HepG2 (cell line): ENCODE measurements around the gene SLC2A6. TPM values are rescaled to one million over a fixed set of nuclear protein-coding genes. Genes with fewer than 3 reads are reported as not detected.

Experiments
- ATAC-seq: fragments of 200-7000 bp; cut with Tn5 transposase; 3 replicates; pipeline ENCODE4 v1.9.1; 2020; ENCODE audit warnings: mild to moderate bottlenecking, moderate library complexity
- BruUV-seq: library from RNA; stranded (reverse); fragments of 400-500 nt; replicated peaks from 2 replicates; lab custom pipeline; 2021; lab: Mats Ljungman, UMichigan
- CTCF ChIA-PET: fragments of 300-600 bp; formaldehyde crosslinking; extraction: SDS; loops from one replicate; lab custom pipeline; 2021; ENCODE audit warnings: low total read pairs, inconsistent platforms, low intra/inter-chr PET ratio; lab: Yijun Ruan, JAX
- POLR2A ChIA-PET: fragments of 350-600 bp; sonication (Branson Sonifier 250); formaldehyde crosslinking; loops from one replicate; lab custom pipeline; 2020; ENCODE audit warnings: antibody characterized with exemption, inconsistent platforms; lab: Yijun Ruan, JAX
- DNase-seq: peaks from one replicate; pipeline ENCODE4 v3.0.0-alpha.2; 2015; ENCODE audit warnings: low spot score
- FAIRE-seq: peaks from 3 replicates; lab custom pipeline; 2011; peaks lifted over from hg19 to GRCh38; lab: Jason Lieb, UNC
- H2AFZ ChIP-seq: one replicate; pipeline ENCODE4 v1.6.1; 2011; ENCODE audit warnings: low read length, inconsistent platforms
- H3K27ac ChIP-seq: fragments of 300-600 bp; 3 replicates; pipeline ENCODE4 v1.8.0; 2011; ENCODE audit warnings: mixed run types, mild to moderate bottlenecking, mixed read lengths, low read length, inconsistent platforms; ENCODE audit not compliant: insufficient read depth; ENCODE audit errors: extremely low read length
- H3K27me3 ChIP-seq, 2 experiments: fragments of 200-600 bp in 1 of 2; 2 replicates in 1 of 2; 3 replicates in 1 of 2; pipeline versions ENCODE4 v1.6.0 to v1.8.0; 2011; ENCODE audit warnings: low read length in 2 of 2, mild to moderate bottlenecking in 2 of 2, moderate library complexity in 2 of 2, inconsistent platforms in 1 of 2; ENCODE audit not compliant: insufficient read depth in 2 of 2, control insufficient read depth in 1 of 2
- H3K36me3 ChIP-seq, 2 experiments: fragments of 200-600 bp in 1 of 2; replicated peaks in 1 of 2; 2 replicates in 1 of 2; 3 replicates in 1 of 2; pipeline versions ENCODE4 v1.5.1 to v1.8.0; 2011; ENCODE audit warnings: low read length in 2 of 2, inconsistent platforms in 1 of 2; ENCODE audit not compliant: insufficient read depth in 2 of 2, control insufficient read depth in 1 of 2
- H3K4me1 ChIP-seq: 2 replicates; pipeline ENCODE4 v1.5.1; 2012; ENCODE audit warnings: low read length, inconsistent platforms; ENCODE audit not compliant: insufficient read depth
- H3K4me2 ChIP-seq: 2 replicates; pipeline ENCODE4 v1.6.0; 2011; ENCODE audit warnings: low read depth, low read length, inconsistent platforms
- H3K4me3 ChIP-seq, 3 experiments: fragments of 200-600 bp in 1 of 3; sonication (generic), shearing (Covaris generic) in 1 of 3; replicated peaks in 1 of 3; 2 replicates each; pipeline ENCODE4 v1.5.1; 2011 to 2016; ENCODE audit warnings: low read length in 3 of 3, inconsistent platforms in 2 of 3, low read depth in 2 of 3, mild to moderate bottlenecking in 2 of 3, control low read depth in 1 of 3, mixed read lengths in 1 of 3; ENCODE audit not compliant: insufficient read depth in 1 of 3
- H3K79me2 ChIP-seq: one replicate; pipeline ENCODE4 v1.6.1; 2011; ENCODE audit warnings: low read length, inconsistent platforms; ENCODE audit not compliant: insufficient read depth
- H3K9ac ChIP-seq: 2 replicates; pipeline ENCODE4 v1.6.0; 2011; ENCODE audit warnings: mild to moderate bottlenecking, low read depth, low read length, inconsistent platforms; ENCODE audit not compliant: insufficient read depth
- H3K9me3 ChIP-seq: 2 replicates; pipeline ENCODE4 v1.5.1; 2012; ENCODE audit warnings: mild to moderate bottlenecking, low read length
- H4K20me1 ChIP-seq: 2 replicates; pipeline ENCODE4 v1.6.0; 2011; ENCODE audit warnings: inconsistent platforms, mild to moderate bottlenecking, low read length, moderate library complexity; ENCODE audit not compliant: insufficient read depth
- ATF5 ChIP-seq: sonication (generic); formaldehyde crosslinking; IDR thresholded peaks from 2 replicates; pipeline ENCODE4 v1.4.0; 2020; ENCODE audit warnings: mild to moderate bottlenecking, low read depth, missing genetic modification reagents
- HNF4G ChIP-seq, 2 experiments: sonication (generic) in 1 of 2; formaldehyde crosslinking in 1 of 2; IDR thresholded peaks; 2 replicates each; pipeline versions ENCODE4 v1.4.0 to v1.6.1; 2011 to 2020; ENCODE audit warnings: borderline replicate concordance in 2 of 2, low read depth in 2 of 2, mild to moderate bottlenecking in 2 of 2, low read length in 1 of 2, missing genetic modification reagents in 1 of 2, moderate library complexity in 1 of 2
- MEF2D ChIP-seq: sonication (generic); formaldehyde crosslinking; IDR thresholded peaks from 2 replicates; pipeline ENCODE4 v1.5.1; 2020; ENCODE audit warnings: mild to moderate bottlenecking, missing genetic modification reagents
- NCOA2 ChIP-seq: sonication (generic); formaldehyde crosslinking; IDR thresholded peaks from 2 replicates; pipeline ENCODE4 v1.8.0; 2022; ENCODE audit warnings: inconsistent platforms
- TEAD3 ChIP-seq: optimal IDR thresholded peaks from 2 replicates; pipeline ENCODE3; 2016; ENCODE audit warnings: borderline replicate concordance
- ZKSCAN5 ChIP-seq: sonication (generic); formaldehyde crosslinking; IDR thresholded peaks from 2 replicates; pipeline ENCODE4 v1.5.1; 2020; ENCODE audit warnings: mild to moderate bottlenecking, missing genetic modification reagents
- ZMYM2 ChIP-seq: sonication (generic); formaldehyde crosslinking; IDR thresholded peaks from 2 replicates; pipeline ENCODE4 v1.8.0; 2022; ENCODE audit warnings: mild to moderate bottlenecking, missing genetic modification reagents
- ZNF276 ChIP-seq: sonication (generic); formaldehyde crosslinking; IDR thresholded peaks from 2 replicates; pipeline ENCODE4 v1.4.0; 2020; ENCODE audit warnings: mild to moderate bottlenecking, low read depth, missing genetic modification reagents
- ZNF614 ChIP-seq: IDR thresholded peaks from 2 replicates; pipeline ENCODE4 v1.6.1; 2018; ENCODE audit warnings: missing biosample characterization, missing genetic modification reagents, inconsistent platforms, borderline replicate concordance
- ZNF629 ChIP-seq: sonication (generic); formaldehyde crosslinking; conservative IDR thresholded peaks from 2 replicates; pipeline ENCODE4 v1.5.0; 2020; ENCODE audit warnings: missing genetic modification reagents
- ZUFSP ChIP-seq: sonication (generic); formaldehyde crosslinking; IDR thresholded peaks from 2 replicates; pipeline ENCODE4 v1.9.0; 2021; ENCODE audit warnings: missing genetic modification reagents, mild to moderate bottlenecking, borderline replicate concordance
- ZZZ3 ChIP-seq: sonication (generic); formaldehyde crosslinking; IDR thresholded peaks from 2 replicates; pipeline ENCODE4 v1.4.0; 2020; ENCODE audit warnings: missing genetic modification reagents, mild to moderate bottlenecking, borderline replicate concordance
- WGBS: methylation state at CpG from one replicate; pipeline ENCODE4 v1.1.6; 2017; ENCODE audit warnings: low lambda C conversion rate; 5-methylcytosine and 5-hydroxymethylcytosine counted together
- in situ Hi-C: cut with HindIII; loops from 2 replicates; pipeline ENCODE4 v1.10.0; 2017; ENCODE audit warnings: low pct_unique_long_range_greater_than_20kb; ENCODE audit not compliant: extremely low pct_ligation_motif_present
- intact Hi-C: fragments of 100-400 bp; cut with micrococcal nuclease; formaldehyde crosslinking; loops from one replicate; pipeline ENCODE4 v1.10.0; 2022; ENCODE audit not compliant: unreplicated experiment
- polyA plus RNA-seq, 8 experiments: library from polyadenylated mRNA; depleted of rRNA in 3 of 8; stranded (reverse) in 7 of 8; unstranded in 1 of 8; fragments of >200 nt; fragmentation: Illumina TruSeq in 4 of 8; extraction: Trizol in 4 of 8; gene quantifications; 2 replicates each; pipeline versions ENCODE4 v1.2.1 to v1.2.3, GENCODE V29; 2011 to 2016; ENCODE audit warnings: low read depth in 4 of 8, missing spikeins in 1 of 8, mixed read lengths in 1 of 8; ENCODE audit not compliant: insufficient read depth in 1 of 8
- total RNA-seq, 5 experiments: library from RNA; depleted of rRNA; stranded (reverse); fragments of >200 nt; fragmentation: Illumina TruSeq; extraction: Trizol; gene quantifications; 2 replicates each; pipeline ENCODE4 v1.2.3, GENCODE V29; 2016; ENCODE audit warnings: low read depth in 1 of 5

SLC2A6 gene
- total and polyA plus RNA-seq, 2 of the 13 experiments (the other 11 are each of a cell fraction or from before 2014, with no cell fraction given), result 4.1 to 15.0 TPM

- intact Hi-C loops, result no loop called here
- TF ChIP-seq TEAD3 (CRISPR knock-in tag), result peak; percentile 8
- TF ChIP-seq ZUFSP (CRISPR knock-in tag), result no peak
- TF ChIP-seq ZNF629 (CRISPR knock-in tag), result peak; percentile 81
- TF ChIP-seq, all 625 proteins: peak for 2
- in situ Hi-C loops, result loop anchor here (25.0 kb wide), 1 partner anchor 209 kb away; the partner anchor contains the start of gene SARDH
- Histone ChIP-seq H3K27ac (no peak overlapping the region), H3K4me1 (peaks cover 38% of the 10 kb centered on the region), H3K36me3 (no peaks in the 10 kb centered on the region), H3K9ac (no peak overlapping the region), H3K4me2 (no peak overlapping the region), H4K20me1 (no peaks in the 10 kb centered on the region), H2AFZ (no peak overlapping the region), H3K79me2 (no peaks in the 10 kb centered on the region), H3K27me3 (peaks cover 27 to 83% of the 10 kb centered on the region in 2 experiments; a peak in 4 of 5 replicates), H3K9me3 (no peaks in the 10 kb centered on the region), H3K4me3 (no peak overlapping the region)
- ChIA-PET POLR2A (no interaction called here), CTCF (no interaction called here)
- 51% methylated on average over 6 of the region's 22 CpGs for WGBS
- FAIRE-seq (no peak), ATAC-seq (no peak), DNase-seq (no peak)
- BruUV-seq, result no TSS peak
Measured at GRCh38 chr9:133528001-133528875, 49.3 kb upstream of the SLC2A6 start.

- Histone ChIP-seq H3K9me3 (no peaks in the 10 kb centered on the region), H3K4me2 (no peak overlapping the region), H3K9ac (no peak overlapping the region), H3K4me3 (no peak overlapping the region), H4K20me1 (no peaks in the 10 kb centered on the region), H3K4me1 (peaks cover 34% of the 10 kb centered on the region), H3K36me3 (no peaks in the 10 kb centered on the region), H3K27ac (no peak overlapping the region), H2AFZ (no peak overlapping the region), H3K27me3 (peaks cover 32 to 90% of the 10 kb centered on the region in 2 experiments; a peak in 4 of 5 replicates), H3K79me2 (no peaks in the 10 kb centered on the region)
- intact Hi-C loops (no loop called here), in situ Hi-C loops (loop anchor here (25.0 kb wide), 1 partner anchor 210 kb away; the partner anchor contains the start of gene SARDH)
- ATAC-seq, result no peak
- 59% methylated on average over 18 of the region's 18 CpGs for WGBS
- no peak for DNase-seq
- no peak for FAIRE-seq
- no TSS peak for BruUV-seq
- ChIA-PET POLR2A (no interaction called here), CTCF (no interaction called here)
- TF ChIP-seq ZKSCAN5 (no peak), ZNF276 (no peak), ATF5 (CRISPR knock-in tag) (no peak), ZNF614 (CRISPR knock-in tag) (no peak), NCOA2 (CRISPR knock-in tag) (no peak), ZZZ3 (CRISPR knock-in tag) (no peak), HNF4G (IDR thresholded peaks at IDR 0.05; ENCODE audit: borderline replicate concordance, low read depth, low read length) (no peak), HNF4G (CRISPR knock-in tag; IDR thresholded peaks at IDR 0.05; ENCODE audit: borderline replicate concordance, low read depth) (no peak), ZMYM2 (CRISPR knock-in tag) (no peak), MEF2D (no peak)
Measured at GRCh38 chr9:133527444-133527920, 48.6 kb upstream of the SLC2A6 start.
